Endodermal cell (in vitro differentiated cells): Measurements from ENCODE around the gene TNRC6B. TPM values are rescaled to one million over a fixed set of nuclear protein-coding genes. Genes with fewer than 3 reads are reported as not detected.

ENCODE experiments used
- DNase-seq: peaks from one replicate; pipeline ENCODE4 v3.0.0-alpha.2; 2017
- H3K27ac ChIP-seq: 2 replicates; pipeline ENCODE4 v1.5.1; 2013; ENCODE audit warnings: mild to moderate bottlenecking, low read depth, low read length, moderate library complexity
- H3K27me3 ChIP-seq: 2 replicates; pipeline ENCODE4 v1.6.1; 2013; ENCODE audit warnings: mild to moderate bottlenecking, low read length, moderate library complexity; ENCODE audit not compliant: insufficient read depth, control insufficient read depth, poor library complexity, severe bottlenecking
- H3K36me3 ChIP-seq: 2 replicates; pipeline ENCODE4 v1.7.0; 2013; ENCODE audit warnings: mild to moderate bottlenecking, low read length, moderate library complexity; ENCODE audit not compliant: control insufficient read depth, insufficient read depth
- H3K4me1 ChIP-seq: one replicate; pipeline ENCODE4 v1.7.0; 2013; ENCODE audit warnings: low read length; ENCODE audit not compliant: control insufficient read depth, insufficient read depth
- H3K4me3 ChIP-seq: 2 replicates; pipeline ENCODE4 v1.5.1; 2013; ENCODE audit warnings: mild to moderate bottlenecking, low read length, moderate library complexity
- H3K9ac ChIP-seq: 2 replicates; pipeline ENCODE4 v1.6.1; 2013; ENCODE audit warnings: mild to moderate bottlenecking, low read length, moderate library complexity; ENCODE audit not compliant: poor library complexity, severe bottlenecking; ENCODE audit errors: extremely low read depth
- H3K9me3 ChIP-seq: 2 replicates; pipeline ENCODE4 v1.6.1; 2013; ENCODE audit warnings: mild to moderate bottlenecking, low read length, moderate library complexity; ENCODE audit not compliant: control insufficient read depth
- H3K27ac Mint-ChIP-seq: 2 replicates; pipeline ENCODE4 v1.8.0; 2020; ENCODE audit warnings: mixed read lengths
- H3K27me3 Mint-ChIP-seq: 2 replicates; pipeline ENCODE4 v1.8.0; 2021; ENCODE audit warnings: mild to moderate bottlenecking, mixed read lengths; ENCODE audit not compliant: insufficient read depth
- H3K36me3 Mint-ChIP-seq: 2 replicates; pipeline ENCODE4 v1.8.0; 2020; ENCODE audit warnings: low read depth, mixed read lengths
- H3K4me1 Mint-ChIP-seq: 2 replicates; pipeline ENCODE4 v1.8.0; 2020; ENCODE audit warnings: mixed read lengths
- H3K4me3 Mint-ChIP-seq: 2 replicates; pipeline ENCODE4 v1.8.0; 2020; ENCODE audit warnings: mild to moderate bottlenecking, moderate library complexity, mixed read lengths
- H3K9me3 Mint-ChIP-seq: 2 replicates; pipeline ENCODE4 v1.8.0; 2020; ENCODE audit warnings: mild to moderate bottlenecking, mixed read lengths
- WGBS, 2 experiments: methylation state at CpG; one replicate each; pipeline versions ENCODE4 v1.1.5 to v1.1.7; 2013; ENCODE audit warnings: missing lambda C conversion rate in 2 of 2, mixed read lengths in 1 of 2; ENCODE audit not compliant: insufficient coverage in 1 of 2, insufficient read length in 1 of 2; 5-methylcytosine and 5-hydroxymethylcytosine counted together
- total RNA-seq, 2 donors: library from RNA; stranded (reverse); fragmentation: NEBNext Ultra II Directional in 1 of 2; extraction: Animal tissue kit (Norgen Biotek cat#: 25700) in 1 of 2; gene quantifications; 2 replicates in 1 of 2; 3 replicates in 1 of 2; pipeline ENCODE4 v1.2.1, GENCODE V29; 2021
- TF ChIP-seq, protein P1 (sequence below): fragments of 200-600 bp; sonication (generic); conservative IDR thresholded peaks from 2 replicates; pipeline ENCODE4 v1.5.0; 2021; ENCODE audit warnings: antibody characterized with exemption, mild to moderate bottlenecking

TNRC6B gene
- total RNA-seq, 2 donors from 2014 or later, result 57.5 to 62.5 TPM

- Histone ChIP-seq H3K4me1 (peaks cover 8% of the 10 kb centered on the region), H3K9ac (no peak overlapping the region), H3K27me3 (no peaks in the 10 kb centered on the region), H3K4me3 (no peak overlapping the region), H3K9me3 (no peaks in the 10 kb centered on the region), H3K27ac (no peak overlapping the region), H3K36me3 (peaks cover 76% of the 10 kb centered on the region)
- H3K27me3 Mint-ChIP-seq, result no peaks in the 10 kb centered on the region
- no peaks in the 10 kb centered on the region for H3K9me3 Mint-ChIP-seq
- peaks cover 62% of the 10 kb centered on the region for H3K36me3 Mint-ChIP-seq
- TF ChIP-seq, protein P1, sequence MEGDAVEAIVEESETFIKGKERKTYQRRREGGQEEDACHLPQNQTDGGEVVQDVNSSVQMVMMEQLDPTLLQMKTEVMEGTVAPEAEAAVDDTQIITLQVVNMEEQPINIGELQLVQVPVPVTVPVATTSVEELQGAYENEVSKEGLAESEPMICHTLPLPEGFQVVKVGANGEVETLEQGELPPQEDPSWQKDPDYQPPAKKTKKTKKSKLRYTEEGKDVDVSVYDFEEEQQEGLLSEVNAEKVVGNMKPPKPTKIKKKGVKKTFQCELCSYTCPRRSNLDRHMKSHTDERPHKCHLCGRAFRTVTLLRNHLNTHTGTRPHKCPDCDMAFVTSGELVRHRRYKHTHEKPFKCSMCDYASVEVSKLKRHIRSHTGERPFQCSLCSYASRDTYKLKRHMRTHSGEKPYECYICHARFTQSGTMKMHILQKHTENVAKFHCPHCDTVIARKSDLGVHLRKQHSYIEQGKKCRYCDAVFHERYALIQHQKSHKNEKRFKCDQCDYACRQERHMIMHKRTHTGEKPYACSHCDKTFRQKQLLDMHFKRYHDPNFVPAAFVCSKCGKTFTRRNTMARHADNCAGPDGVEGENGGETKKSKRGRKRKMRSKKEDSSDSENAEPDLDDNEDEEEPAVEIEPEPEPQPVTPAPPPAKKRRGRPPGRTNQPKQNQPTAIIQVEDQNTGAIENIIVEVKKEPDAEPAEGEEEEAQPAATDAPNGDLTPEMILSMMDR, result no peak
- 100% methylated on average over 2 of the region's 3 CpGs for WGBS, 2 experiments
- no peak overlapping the region for H3K27ac Mint-ChIP-seq
- no peak overlapping the region for H3K4me3 Mint-ChIP-seq
- peaks cover 4% of the 10 kb centered on the region for H3K4me1 Mint-ChIP-seq
- no peak for DNase-seq
Measured at GRCh38 chr22:40271440-40271839, 93.7 kb downstream of the TNRC6B start.

- H3K4me3 ChIP-seq, result no peak overlapping the region
- Mint-ChIP-seq H3K27ac (peak overlapping the region; percentile 39), H3K4me3 (no peak overlapping the region), H3K36me3 (peaks cover 61% of the 10 kb centered on the region), H3K9me3 (no peaks in the 10 kb centered on the region), H3K27me3 (no peaks in the 10 kb centered on the region), H3K4me1 (no peaks in the 10 kb centered on the region)
- H3K27ac ChIP-seq, result no peak overlapping the region
- TF ChIP-seq, protein P1, result no peak
- H3K27me3 ChIP-seq, result no peaks in the 10 kb centered on the region
- DNase-seq, result no peak
- 83 to 95% methylated on average over 3 to 6 of the region's 6 CpGs for WGBS, 2 experiments
- no peaks in the 10 kb centered on the region for H3K9me3 ChIP-seq
- H3K9ac ChIP-seq, result no peak overlapping the region
- peaks cover 76% of the 10 kb centered on the region for H3K36me3 ChIP-seq
- H3K4me1 ChIP-seq, result peaks cover 8% of the 10 kb centered on the region
Measured at GRCh38 chr22:40273319-40273718, 95.6 kb downstream of the TNRC6B start.

- 94 to 97% methylated on average over 8 to 9 of the region's 10 CpGs for WGBS, 2 experiments
Measured at GRCh38 chr22:40276996-40277823, 99.5 kb downstream of the TNRC6B start.

More at GRCh38 chr22:40276996-40277823, 99.5 kb downstream of the TNRC6B start:
- DNase-seq, result no peak
- H3K27me3 ChIP-seq, result no peaks in the 10 kb centered on the region
- H3K36me3 Mint-ChIP-seq, result peaks cover 68% of the 10 kb centered on the region
- TF ChIP-seq, protein P1, result no peak
- H3K27ac ChIP-seq, result no peak overlapping the region
- no peaks in the 10 kb centered on the region for H3K9me3 Mint-ChIP-seq
- no peak overlapping the region for H3K4me3 Mint-ChIP-seq
- no peaks in the 10 kb centered on the region for H3K4me1 Mint-ChIP-seq
- peaks cover 8% of the 10 kb centered on the region for H3K4me1 ChIP-seq
- H3K9ac ChIP-seq, result no peak overlapping the region
- H3K27me3 Mint-ChIP-seq, result no peaks in the 10 kb centered on the region
- H3K36me3 ChIP-seq, result peaks cover 79% of the 10 kb centered on the region
- H3K9me3 ChIP-seq, result no peaks in the 10 kb centered on the region
- H3K27ac Mint-ChIP-seq, result no peak overlapping the region
- no peak overlapping the region for H3K4me3 ChIP-seq
